ENCODE measurements around the gene TJAP1.

Gene TJAP1

DNA sequence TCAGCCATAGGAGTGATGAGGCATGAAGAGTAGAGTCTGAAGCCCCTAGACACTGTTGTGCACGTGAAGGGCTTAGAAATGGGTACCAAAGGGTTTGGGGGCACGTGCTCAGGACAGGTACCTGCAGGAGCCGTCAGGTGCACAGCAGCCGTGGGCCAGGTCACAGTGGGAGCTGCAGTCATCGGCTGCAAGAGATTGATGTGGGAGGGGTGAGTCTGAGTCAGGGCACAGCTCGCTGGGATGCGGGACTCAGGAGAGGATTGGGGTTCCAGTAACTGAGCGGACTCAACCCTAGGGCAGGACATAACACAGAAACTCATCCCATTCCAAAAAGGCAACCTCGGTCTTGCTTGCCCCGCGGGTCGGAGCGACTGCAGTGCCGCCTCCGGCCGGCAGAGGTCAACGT, 23.1 kb upstream of the TJAP1 start:
- TF ChIP-seq EZH2phosphoT487 (conservative IDR thresholded peaks at IDR 0.05; ENCODE audit: low read length), result no peak
- TF ChIP-seq, protein P1, sequence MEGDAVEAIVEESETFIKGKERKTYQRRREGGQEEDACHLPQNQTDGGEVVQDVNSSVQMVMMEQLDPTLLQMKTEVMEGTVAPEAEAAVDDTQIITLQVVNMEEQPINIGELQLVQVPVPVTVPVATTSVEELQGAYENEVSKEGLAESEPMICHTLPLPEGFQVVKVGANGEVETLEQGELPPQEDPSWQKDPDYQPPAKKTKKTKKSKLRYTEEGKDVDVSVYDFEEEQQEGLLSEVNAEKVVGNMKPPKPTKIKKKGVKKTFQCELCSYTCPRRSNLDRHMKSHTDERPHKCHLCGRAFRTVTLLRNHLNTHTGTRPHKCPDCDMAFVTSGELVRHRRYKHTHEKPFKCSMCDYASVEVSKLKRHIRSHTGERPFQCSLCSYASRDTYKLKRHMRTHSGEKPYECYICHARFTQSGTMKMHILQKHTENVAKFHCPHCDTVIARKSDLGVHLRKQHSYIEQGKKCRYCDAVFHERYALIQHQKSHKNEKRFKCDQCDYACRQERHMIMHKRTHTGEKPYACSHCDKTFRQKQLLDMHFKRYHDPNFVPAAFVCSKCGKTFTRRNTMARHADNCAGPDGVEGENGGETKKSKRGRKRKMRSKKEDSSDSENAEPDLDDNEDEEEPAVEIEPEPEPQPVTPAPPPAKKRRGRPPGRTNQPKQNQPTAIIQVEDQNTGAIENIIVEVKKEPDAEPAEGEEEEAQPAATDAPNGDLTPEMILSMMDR (IDR thresholded peaks at IDR 0.05; ENCODE audit: insufficient read depth, low read length, poor library complexity, severe bottlenecking), result peak; percentile 99
- no peak overlapping the region for H3K27ac ChIP-seq (ENCODE audit: low read depth, low read length)
- no peak overlapping the region for H2AFZ ChIP-seq (ENCODE audit: low read depth, low read length, severe bottlenecking)
- no peaks in the 10 kb centered on the region for H4K20me1 ChIP-seq (ENCODE audit: low read depth, low read length)
- H3K9me2 ChIP-seq (replicated peaks; ENCODE audit: insufficient read depth, low read length), result no peaks in the 10 kb centered on the region
- H3K9ac ChIP-seq (ENCODE audit: low read length), result peak overlapping the region; percentile 60
- H3F3A ChIP-seq (ENCODE audit: insufficient read depth), result peaks cover 18% of the 10 kb centered on the region
- H3K79me2 ChIP-seq (ENCODE audit: insufficient read depth, low read length), result no peaks in the 10 kb centered on the region
- H3K4me3 ChIP-seq (ENCODE audit: insufficient read depth, low read length, poor library complexity, severe bottlenecking), result peak overlapping the region; percentile 58
- H3K9me3 ChIP-seq (ENCODE audit: insufficient read depth, low read length), result no peaks in the 10 kb centered on the region
- 0 out of 2 replicates have a peak, but pooled peaks cover 3% of the 10 kb centered on the region for H3K36me3 ChIP-seq (ENCODE audit: low read length)
- H3K27me3 ChIP-seq (ENCODE audit: low read length), result no peaks in the 10 kb centered on the region
- H3K4me2 ChIP-seq (ENCODE audit: low read depth, low read length, poor library complexity, severe bottlenecking), result peak overlapping the region; percentile 70

DNA sequence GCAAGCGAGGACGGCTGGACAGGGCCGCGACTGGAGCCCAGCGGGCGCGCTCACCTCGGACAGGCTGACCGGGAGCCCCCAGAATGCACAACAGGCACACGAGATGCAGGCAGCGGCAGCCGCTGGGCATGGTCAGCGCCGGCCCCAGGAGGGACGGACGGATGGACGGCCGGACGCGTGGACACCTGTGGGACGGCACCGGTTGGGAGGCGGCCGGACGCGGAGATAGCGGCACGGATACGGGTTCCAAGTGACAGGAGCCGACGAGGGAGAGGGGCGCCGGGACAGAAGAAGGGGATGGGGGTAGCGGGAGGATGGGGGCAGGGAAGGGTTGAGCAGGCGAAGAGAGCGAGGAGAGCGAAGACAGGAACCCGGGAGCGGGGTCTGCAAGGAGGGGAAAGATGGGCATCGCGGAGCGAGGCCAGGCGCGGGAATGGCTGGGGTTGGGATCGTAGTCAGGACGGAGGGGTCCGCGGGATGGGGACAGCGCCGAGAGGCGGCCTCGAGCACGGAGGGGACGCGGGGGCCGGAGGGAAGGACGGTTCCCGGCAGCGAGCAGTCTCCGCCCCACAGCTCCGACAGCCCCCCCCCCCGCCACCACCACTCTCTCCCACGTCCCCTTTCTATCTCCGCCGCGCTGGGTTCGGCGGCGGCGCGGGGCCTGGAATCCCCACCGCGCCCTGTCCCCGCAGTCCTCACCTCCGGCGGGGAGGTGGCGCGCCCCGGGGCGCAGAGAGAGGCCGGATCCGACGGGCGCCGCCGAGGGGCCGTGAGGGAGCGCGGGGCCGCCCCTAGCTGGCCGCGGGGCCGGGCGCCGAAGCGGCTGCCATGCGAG, 22.5 kb upstream of the TJAP1 start:
- Histone ChIP-seq H3K27ac (ENCODE audit: low read depth, low read length) (peak overlapping the region; percentile 16; the same call in 1 of the 2 replicates), H3K36me3 (ENCODE audit: low read length) (0 out of 2 replicates have a peak, but pooled peaks cover 3% of the 10 kb centered on the region), H3K9me3 (ENCODE audit: insufficient read depth, low read length) (no peaks in the 10 kb centered on the region), H3K9me2 (replicated peaks; ENCODE audit: insufficient read depth, low read length) (no peaks in the 10 kb centered on the region), H3K9ac (ENCODE audit: low read length) (peak overlapping the region; percentile 60), H3K27me3 (ENCODE audit: low read length) (no peaks in the 10 kb centered on the region), H3K4me3 (ENCODE audit: insufficient read depth, low read length, poor library complexity, severe bottlenecking) (peak overlapping the region; percentile 58), H4K20me1 (ENCODE audit: low read depth, low read length) (no peaks in the 10 kb centered on the region), H3K4me2 (ENCODE audit: low read depth, low read length, poor library complexity, severe bottlenecking) (peak overlapping the region; percentile 70), H2AFZ (ENCODE audit: low read depth, low read length, severe bottlenecking) (peak overlapping the region; percentile 29), H3F3A (ENCODE audit: insufficient read depth) (peaks cover 21% of the 10 kb centered on the region), H3K79me2 (ENCODE audit: insufficient read depth, low read length) (no peaks in the 10 kb centered on the region)
- TF ChIP-seq EZH2phosphoT487 (conservative IDR thresholded peaks at IDR 0.05; ENCODE audit: low read length), result no peak
- TF ChIP-seq, protein P1 (IDR thresholded peaks at IDR 0.05; ENCODE audit: insufficient read depth, low read length, poor library complexity, severe bottlenecking), result peak; percentile 47

DNA sequence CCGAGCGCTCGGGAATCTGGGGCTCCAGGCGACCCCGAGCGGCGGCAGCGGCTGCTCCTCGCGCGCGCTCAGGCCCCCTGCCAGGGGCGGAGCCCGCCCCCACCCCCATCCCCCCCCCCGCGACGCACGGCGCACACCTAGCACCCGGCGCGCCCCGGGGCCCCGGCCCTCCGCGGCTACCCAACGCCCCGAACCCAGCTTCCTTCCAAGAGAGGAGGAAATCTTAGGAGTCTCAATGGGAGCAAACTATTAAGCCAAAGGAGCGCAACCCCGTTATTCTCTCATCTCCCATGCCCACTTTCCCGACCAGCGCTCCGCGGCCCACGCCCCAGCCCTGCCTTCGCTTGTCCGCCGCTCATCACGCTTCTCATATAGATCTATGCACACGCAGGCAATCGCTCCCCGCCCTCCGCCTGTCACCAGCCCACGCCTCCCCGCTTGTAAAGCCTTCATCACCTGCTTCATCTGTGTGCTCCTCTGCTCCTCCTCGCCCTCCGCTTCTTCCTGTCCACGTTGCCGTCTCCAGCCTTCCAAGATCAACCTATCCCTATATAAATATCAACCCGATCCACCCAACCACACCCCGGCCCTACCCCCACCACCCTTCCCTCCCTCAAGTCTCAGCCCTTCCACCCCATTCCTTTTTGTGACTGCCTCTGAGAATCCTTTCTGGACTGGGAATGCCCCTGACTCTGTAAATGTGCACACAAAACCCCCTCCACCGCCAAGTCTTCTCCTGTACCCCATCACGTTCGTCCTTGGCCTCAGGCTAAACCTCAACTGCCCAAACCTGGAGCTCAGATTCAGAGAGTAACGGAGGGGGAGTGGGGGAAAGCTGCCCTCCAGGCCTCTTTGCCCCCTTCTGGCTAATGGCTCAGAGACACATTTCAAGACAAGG, 21.6 kb upstream of the TJAP1 start, which contains the start of gene DLK2:
Gene DLK2, minus strand, starts transcription at position 18 of the 898 bp plus-strand sequence. CDS start 723 bp downstream, outside the sequence.
- H3F3A ChIP-seq (ENCODE audit: insufficient read depth), result peaks cover 24% of the 10 kb centered on the region
- peak within 1 kb of the TSS; percentile 58 for H3K4me3 ChIP-seq (ENCODE audit: insufficient read depth, low read length, poor library complexity, severe bottlenecking)
- no peaks in the 10 kb centered on the region for H3K9me3 ChIP-seq (ENCODE audit: insufficient read depth, low read length)
- peak within 1 kb of the TSS; percentile 70 for H3K4me2 ChIP-seq (ENCODE audit: low read depth, low read length, poor library complexity, severe bottlenecking)
- H3K27ac ChIP-seq (ENCODE audit: low read depth, low read length), result peak within 1 kb of the TSS; percentile 16; the same call in 1 of the 2 replicates
- 0 out of 2 replicates have a peak, but pooled peaks cover 3% of the 10 kb centered on the region for H3K36me3 ChIP-seq (ENCODE audit: low read length)
- peak within 1 kb of the TSS; percentile 29 for H2AFZ ChIP-seq (ENCODE audit: low read depth, low read length, severe bottlenecking)
- no peaks in the 10 kb centered on the region for H4K20me1 ChIP-seq (ENCODE audit: low read depth, low read length)
- no peaks in the 10 kb centered on the region for H3K9me2 ChIP-seq (replicated peaks; ENCODE audit: insufficient read depth, low read length)
- H3K79me2 ChIP-seq (ENCODE audit: insufficient read depth, low read length), result no peaks in the 10 kb centered on the region
- H3K27me3 ChIP-seq (ENCODE audit: low read length), result no peaks in the 10 kb centered on the region
- H3K9ac ChIP-seq (ENCODE audit: low read length), result peak within 1 kb of the TSS; percentile 60
- TF ChIP-seq, protein P1 (IDR thresholded peaks at IDR 0.05; ENCODE audit: insufficient read depth, low read length, poor library complexity, severe bottlenecking), result no peak
